Raji (cell line): ENCODE data around the gene ZCCHC2.

Experiments
- POLR2A ChIP-seq: IDR thresholded peaks from 2 replicates; pipeline ENCODE4 v1.6.1; 2011; ENCODE audit warnings: low read depth, low read length, control low read depth; ENCODE audit not compliant: insufficient read depth

Gene ZCCHC2

GRCh38 chr18:62500174-62500573 is 22.7 kb upstream of the ZCCHC2 start:
- TF ChIP-seq POLR2A: no peak

- TF ChIP-seq POLR2A: no peak
Measured at GRCh38 chr18:62500966-62501591, 21.7 kb upstream of the ZCCHC2 start.

- no peak for TF ChIP-seq POLR2A
Measured at GRCh38 chr18:62505669-62506494, 16.9 kb upstream of the ZCCHC2 start.

GRCh38 chr18:62506495-62507143 is 16.2 kb upstream of the ZCCHC2 start:
- TF ChIP-seq POLR2A: no peak

- no peak for TF ChIP-seq POLR2A
Measured at GRCh38 chr18:62509779-62510178, 13.0 kb upstream of the ZCCHC2 start.

GRCh38 chr18:62510789-62511188 is 12.0 kb upstream of the ZCCHC2 start:
- no peak for TF ChIP-seq POLR2A

GRCh38 chr18:62512532-62512931 is 10.3 kb upstream of the ZCCHC2 start:
- no peak for TF ChIP-seq POLR2A

GRCh38 chr18:62512996-62513395 is 9.8 kb upstream of the ZCCHC2 start:
- no peak for TF ChIP-seq POLR2A

- TF ChIP-seq POLR2A: no peak
Measured at GRCh38 chr18:62514570-62514969, 8.3 kb upstream of the ZCCHC2 start.

GRCh38 chr18:62516242-62516641 is 6.6 kb upstream of the ZCCHC2 start:
- no peak for TF ChIP-seq POLR2A

GRCh38 chr18:62518460-62519375 is 4.1 kb upstream of the ZCCHC2 start:
- TF ChIP-seq POLR2A: no peak

GRCh38 chr18:62519684-62520083 is 3.1 kb upstream of the ZCCHC2 start:
- no peak for TF ChIP-seq POLR2A

GRCh38 chr18:62521082-62521481 is 1.7 kb upstream of the ZCCHC2 start:
- TF ChIP-seq POLR2A: no peak

- TF ChIP-seq POLR2A: no peak
Measured at GRCh38 chr18:62521593-62521992, 1.2 kb upstream of the ZCCHC2 start.

GRCh38 chr18:62522178-62522503 is 684 bp upstream of the ZCCHC2 start:
- no peak for TF ChIP-seq POLR2A
